H1 (cell line): ENCODE data around the gene ICAM3. TPM values are rescaled to one million over a fixed set of nuclear protein-coding genes. Genes with fewer than 3 reads are reported as not detected.

Experiments used
- CTCF ChIA-PET: fragments of 300-600 bp; sonication (Branson Sonifier 250); formaldehyde crosslinking; loops from one replicate; lab custom pipeline; 2021; ENCODE audit not compliant: partially characterized antibody; lab: Charles Lee
- POLR2A ChIA-PET: fragments of 300-600 bp; sonication (Branson Sonifier 250); formaldehyde crosslinking; loops from one replicate; lab custom pipeline; 2021; ENCODE audit warnings: inconsistent platforms; ENCODE audit not compliant: partially characterized antibody; lab: Charles Lee
- DNase-seq, 2 experiments: peaks; one replicate each; pipeline versions ENCODE4 v3.0.0 to v3.0.0-alpha.2; 2010 to 2022; ENCODE audit warnings: low spot score in 2 of 2, low read depth in 1 of 2, mixed read lengths in 1 of 2
- FAIRE-seq: peaks from 2 replicates; lab custom pipeline; 2011; peaks lifted over from hg19 to GRCh38; lab: Jason Lieb, UNC
- H2AFZ ChIP-seq: 2 replicates; pipeline ENCODE4 v1.8.1; 2012; ENCODE audit warnings: low read length, inconsistent platforms
- H2AK5ac ChIP-seq: 2 replicates; pipeline ENCODE4 v1.6.1; 2013; ENCODE audit warnings: low read depth, low read length
- H2BK120ac ChIP-seq: replicated peaks from 2 replicates; pipeline ENCODE3; 2013; ENCODE audit warnings: low read depth, low read length, inconsistent platforms
- H2BK12ac ChIP-seq: 2 replicates; pipeline ENCODE4 v1.6.1; 2013; ENCODE audit warnings: low read depth, low read length
- H2BK15ac ChIP-seq: 2 replicates; pipeline ENCODE4 v1.6.1; 2013; ENCODE audit warnings: low read length
- H2BK20ac ChIP-seq: 2 replicates; pipeline ENCODE4 v1.6.1; 2013; ENCODE audit warnings: low read length
- H2BK5ac ChIP-seq: 2 replicates; pipeline ENCODE4 v1.6.1; 2013; ENCODE audit warnings: low read depth, low read length
- H3K14ac ChIP-seq: 2 replicates; pipeline ENCODE4 v1.6.1; 2013; ENCODE audit warnings: inconsistent platforms; ENCODE audit not compliant: insufficient read length
- H3K18ac ChIP-seq: 2 replicates; pipeline ENCODE4 v1.6.1; 2013; ENCODE audit warnings: low read length; ENCODE audit errors: extremely low read depth
- H3K23ac ChIP-seq: 2 replicates; pipeline ENCODE4 v1.6.1; 2013; ENCODE audit warnings: inconsistent platforms; ENCODE audit not compliant: insufficient read length
- H3K23me2 ChIP-seq: 2 replicates; pipeline ENCODE4 v1.6.1; 2013; ENCODE audit warnings: low read depth, low read length
- H3K27ac ChIP-seq: 2 replicates; pipeline ENCODE4 v1.6.1; 2011; ENCODE audit warnings: low read depth, low read length, inconsistent platforms
- H3K27me3 ChIP-seq, 4 experiments: replicated peaks in 1 of 4; 1 replicate in 1 of 4; 2 replicates in 3 of 4; pipeline versions ENCODE4 v1.6.1 to v1.8.1; 2011 to 2013; ENCODE audit warnings: low read length in 3 of 4, mild to moderate bottlenecking in 3 of 4, inconsistent platforms in 2 of 4, mixed read lengths in 2 of 4, moderate library complexity in 1 of 4; ENCODE audit not compliant: control insufficient read depth in 3 of 4, insufficient read depth in 3 of 4; ENCODE audit errors: extremely low read depth in 1 of 4
- H3K36me3 ChIP-seq, 4 experiments: 2 replicates each; pipeline versions ENCODE4 v1.6.1 to v1.8.1; 2011 to 2013; ENCODE audit warnings: mild to moderate bottlenecking in 4 of 4, low read length in 3 of 4, moderate library complexity in 2 of 4, control low read depth in 1 of 4, inconsistent platforms in 1 of 4; ENCODE audit not compliant: insufficient read depth in 4 of 4, control insufficient read depth in 2 of 4
- H3K4ac ChIP-seq: replicated peaks from 2 replicates; pipeline ENCODE3; 2013; ENCODE audit warnings: low read length, low read depth, mixed read lengths, inconsistent platforms; ENCODE audit not compliant: insufficient read length
- H3K4me1 ChIP-seq, 4 experiments: replicated peaks in 1 of 4; 1 replicate in 1 of 4; 2 replicates in 3 of 4; pipeline versions ENCODE4 v1.6.1 to v1.8.1; 2011 to 2013; ENCODE audit warnings: low read length in 3 of 4, inconsistent platforms in 2 of 4, mixed read lengths in 1 of 4; ENCODE audit not compliant: insufficient read depth in 4 of 4, control insufficient read depth in 3 of 4
- H3K4me2 ChIP-seq, 2 experiments: 2 replicates each; pipeline versions ENCODE4 v1.6.1 to v1.8.1; 2011 to 2013; ENCODE audit warnings: low read depth in 2 of 2, low read length in 2 of 2, control low read depth in 1 of 2, inconsistent platforms in 1 of 2, mild to moderate bottlenecking in 1 of 2; ENCODE audit not compliant: insufficient read depth in 1 of 2
- H3K4me3 ChIP-seq, 4 experiments: fragments of 200-600, 300-600 bp in 1 of 4; sonication (generic), shearing (Covaris generic), sonication (Bioruptor Twin) in 1 of 4; 2 replicates each; pipeline versions ENCODE4 v1.5.1 to v1.8.1; 2011 to 2016; ENCODE audit warnings: low read length in 4 of 4, low read depth in 3 of 4, control low read depth in 2 of 4, inconsistent platforms in 2 of 4, mild to moderate bottlenecking in 2 of 4, mixed read lengths in 1 of 4, moderate library complexity in 1 of 4; ENCODE audit not compliant: insufficient read depth in 2 of 4; ENCODE audit errors: extremely low read depth in 1 of 4
- H3K56ac ChIP-seq: replicated peaks from 2 replicates; pipeline ENCODE3; 2013; ENCODE audit warnings: low read depth, mild to moderate bottlenecking, mixed read lengths, low read length, inconsistent platforms; ENCODE audit not compliant: insufficient read length
- H3K79me1 ChIP-seq: 2 replicates; pipeline ENCODE4 v1.6.1; 2013; ENCODE audit warnings: low read depth, low read length, control low read depth
- H3K79me2 ChIP-seq, 2 experiments: 2 replicates each; pipeline versions ENCODE4 v1.6.1 to v1.8.1; 2012 to 2013; ENCODE audit warnings: low read length in 2 of 2, mild to moderate bottlenecking in 2 of 2, inconsistent platforms in 1 of 2; ENCODE audit not compliant: insufficient read depth in 2 of 2, control insufficient read depth in 1 of 2
- H3K9ac ChIP-seq, 4 experiments: replicated peaks in 1 of 4; 1 replicate in 1 of 4; 2 replicates in 3 of 4; pipeline versions ENCODE4 v1.6.1 to v1.8.1; 2011 to 2013; ENCODE audit warnings: low read depth in 3 of 4, low read length in 3 of 4, control low read depth in 2 of 4, mild to moderate bottlenecking in 2 of 4, moderate library complexity in 2 of 4, inconsistent platforms in 1 of 4; ENCODE audit errors: extremely low read depth in 1 of 4
- H3K9me3 ChIP-seq, 2 experiments: 2 replicates each; pipeline versions ENCODE4 v1.6.1 to v1.8.1; 2012 to 2013; ENCODE audit warnings: mild to moderate bottlenecking in 2 of 2, moderate library complexity in 2 of 2, control low read depth in 1 of 2, inconsistent platforms in 1 of 2, low read depth in 1 of 2, low read length in 1 of 2, mixed read lengths in 1 of 2; ENCODE audit not compliant: insufficient read depth in 2 of 2
- H4K20me1 ChIP-seq, 2 experiments: replicated peaks in 1 of 2; 2 replicates each; pipeline versions ENCODE3 to v1.8.1; 2011 to 2013; ENCODE audit warnings: inconsistent platforms in 2 of 2, low read length in 2 of 2, mild to moderate bottlenecking in 1 of 2; ENCODE audit not compliant: insufficient read depth in 2 of 2, control insufficient read depth in 1 of 2
- H4K5ac ChIP-seq: 2 replicates; pipeline ENCODE4 v1.6.1; 2013; ENCODE audit warnings: low read length, low read depth, mixed read lengths, inconsistent platforms; ENCODE audit not compliant: insufficient read length
- H4K8ac ChIP-seq: 2 replicates; pipeline ENCODE4 v1.8.0; 2013; ENCODE audit warnings: mild to moderate bottlenecking, moderate library complexity, low read length, inconsistent platforms; ENCODE audit not compliant: insufficient read depth; ENCODE audit errors: extremely low read depth
- H4K91ac ChIP-seq: replicated peaks from 2 replicates; pipeline ENCODE3; 2013; ENCODE audit warnings: low read length, mixed read lengths, inconsistent platforms; ENCODE audit not compliant: insufficient read length
- CREB1 ChIP-seq: IDR thresholded peaks from 2 replicates; pipeline ENCODE4 v1.6.1; 2012; ENCODE audit warnings: inconsistent platforms
- PHF8 ChIP-seq: fragments of 200-600 bp; sonication (generic); conservative IDR thresholded peaks from 2 replicates; pipeline ENCODE4 v1.7.1; 2012; ENCODE audit warnings: low read depth, mild to moderate bottlenecking, inconsistent platforms, low read length, moderate library complexity
- RBBP5 ChIP-seq: IDR thresholded peaks from 2 replicates; pipeline ENCODE4 v1.7.1; 2012; ENCODE audit warnings: low read depth, mild to moderate bottlenecking, inconsistent platforms, low read length, moderate library complexity, borderline replicate concordance
- SIRT6 ChIP-seq: IDR thresholded peaks from one replicate; pipeline ENCODE4 v1.7.1; 2012; ENCODE audit warnings: low read length, inconsistent platforms
- SP1 ChIP-seq: IDR thresholded peaks from 2 replicates; pipeline ENCODE4 v1.6.1; 2011; ENCODE audit warnings: low read depth, low read length
- SP4 ChIP-seq: IDR thresholded peaks from 2 replicates; pipeline ENCODE4 v1.6.1; 2012; ENCODE audit warnings: low read length, inconsistent platforms
- TEAD4 ChIP-seq: IDR thresholded peaks from 2 replicates; pipeline ENCODE4 v1.6.1; 2012; ENCODE audit warnings: low read depth, low read length, inconsistent platforms, mixed read lengths
- WGBS, 2 experiments: shearing (Covaris generic) in 1 of 2; methylation state at CpG; one replicate each; pipeline versions ENCODE4 v1.1.6 to v1.1.7; 2013 to 2015; ENCODE audit warnings: low lambda C conversion rate in 2 of 2, mixed read lengths in 2 of 2, inconsistent platforms in 1 of 2, low coverage in 1 of 2, missing lambda C conversion rate in 1 of 2; ENCODE audit not compliant: insufficient replicate concordance in 2 of 2, insufficient coverage in 1 of 2, insufficient read length in 1 of 2; ENCODE audit errors: extremely low coverage in 1 of 2, missing lambda C conversion rate in 1 of 2; 5-methylcytosine and 5-hydroxymethylcytosine counted together
- polyA plus RNA-seq, 7 experiments: library from polyadenylated mRNA; depleted of rRNA in 3 of 7; stranded (reverse) in 5 of 7; unstranded in 2 of 7; fragments of >200 nt in 5 of 7; fragments of 200-250 nt in 2 of 7; gene quantifications; 1 replicate in 5 of 7; 2 replicates in 1 of 7; 4 replicates in 1 of 7; pipeline versions ENCODE4 v1.2.1 to v1.2.3, GENCODE V29; 2011 to 2013; ENCODE audit warnings: missing spikeins in 2 of 7, mixed read lengths in 2 of 7
- total RNA-seq: library from RNA; stranded (reverse); fragmentation: NEBNext Ultra II Directional; extraction: Animal tissue kit (Norgen Biotek cat#: 25700); gene quantifications from 2 replicates; pipeline ENCODE4 v1.2.1, GENCODE V29; 2021

ICAM3 gene
- total and polyA plus RNA-seq, 2 of the 8 experiments (the other 6 are each of a cell fraction or from before 2014, with no cell fraction given) = 15.4 to 16.5 TPM

DNA sequence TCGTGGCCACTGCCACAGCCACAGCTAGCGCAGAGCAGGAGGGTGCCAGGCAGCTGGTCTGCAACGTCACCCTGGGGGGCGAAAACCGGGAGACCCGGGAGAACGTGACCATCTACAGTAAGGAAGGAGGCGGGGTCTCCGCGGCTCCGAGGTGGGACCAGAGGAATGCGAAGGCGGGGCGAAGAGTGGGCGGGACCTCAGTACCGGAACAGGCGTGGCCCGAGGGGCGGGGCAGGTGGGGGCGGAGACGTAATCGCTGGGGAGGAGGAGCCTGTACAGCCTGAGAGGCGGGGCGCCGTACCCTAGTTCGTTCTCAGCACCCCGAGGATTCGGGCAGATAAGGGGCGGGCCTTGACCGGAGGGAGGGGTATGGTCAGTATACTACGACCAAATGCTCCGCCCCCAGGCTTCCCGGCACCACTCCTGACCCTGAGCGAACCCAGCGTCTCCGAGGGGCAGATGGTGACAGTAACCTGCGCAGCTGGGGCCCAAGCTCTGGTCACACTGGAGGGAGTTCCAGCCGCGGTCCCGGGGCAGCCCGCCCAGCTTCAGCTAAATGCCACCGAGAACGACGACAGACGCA, 47.1 kb downstream of the ICAM3 start:
- peaks cover 58 to 96% (median 89%) of the 10 kb centered on the region in 4 experiments for H3K27me3 ChIP-seq
- no peaks in the 10 kb centered on the region for H3K9me3 ChIP-seq
- H2BK120ac ChIP-seq = no peak overlapping the region
- H2BK12ac ChIP-seq = peak overlapping the region; percentile 30; the same call in 1 of the 2 replicates
- H4K20me1 ChIP-seq = peaks cover 0 to 26% of the 10 kb centered on the region in 2 experiments
- no peaks in the 10 kb centered on the region for H3K79me1 ChIP-seq
- peak overlapping the region; percentile 25; the same call in 1 of the 2 replicates for H2AFZ ChIP-seq
- H2BK20ac ChIP-seq = no peak overlapping the region
- no peak overlapping the region for H4K91ac ChIP-seq
- H3K36me3 ChIP-seq = no peaks in the 10 kb centered on the region
- no peak overlapping the region for H3K27ac ChIP-seq
- peak overlapping the region; percentile 81 to 100 for H3K4me2 ChIP-seq
- no peak overlapping the region for H3K4ac ChIP-seq
- ChIA-PET CTCF (interaction anchor here (0.9 to 3.7 kb wide), 9 partner anchors 22 to 124 kb away, joined by 3 to 29 read pairs (median 4); partner anchors contain the start of gene ICAM1), POLR2A (interaction anchor here (0.6 to 2.4 kb wide), 8 partner anchors 13 to 366 kb away, joined by 3 to 8 read pairs (median 4); partner anchors contain the start of genes FDX2, ICAM1 and RAVER1)
- H3K14ac ChIP-seq = no peak overlapping the region
- H3K18ac ChIP-seq = no peak overlapping the region
- FAIRE-seq = no peak
- H4K8ac ChIP-seq = peak overlapping the region; percentile 3; the same call in 1 of the 2 replicates
- no peak overlapping the region for H2AK5ac ChIP-seq
- no peak overlapping the region for H3K9ac ChIP-seq
- TF ChIP-seq PHF8 (no peak), TEAD4 (peak; percentile 63), RBBP5 (peak; percentile 44; the same call in 1 of the 2 replicates), SIRT6 (no peak), SP4 (no peak), CREB1 (peak; percentile 41; the same call in 1 of the 2 replicates), SP1 (peak; percentile 83; the same call in 1 of the 2 replicates)
- H2BK5ac ChIP-seq = no peak overlapping the region; the same call in 1 of the 2 replicates
- peak; percentile 82 to 100 for DNase-seq
- H4K5ac ChIP-seq = no peak overlapping the region
- H2BK15ac ChIP-seq = peak overlapping the region; percentile 24; the same call in 1 of the 2 replicates
- no peak overlapping the region for H3K56ac ChIP-seq
- 2% methylated on average over 44 of the region's 45 CpGs; no CpG with 5 or more reads in 1 of the 2 experiments for WGBS, 2 experiments
- peaks cover 0 to 51% (median 24%) of the 10 kb centered on the region in 4 experiments; a peak in 6 of 7 replicates for H3K4me1 ChIP-seq
- no peaks in the 10 kb centered on the region for H3K79me2 ChIP-seq
- peaks cover 35% of the 10 kb centered on the region; the same call in 1 of the 2 replicates for H3K23me2 ChIP-seq
- no peak overlapping the region for H3K23ac ChIP-seq
- H3K4me3 ChIP-seq = peak overlapping the region; percentile 38 to 67 (median 60); a peak in 7 of 8 replicates
